Jurkat, Clone E6-1 (cell line): ENCODE measurements around the gene NBPF4. TPM values are rescaled to one million over a fixed set of nuclear protein-coding genes. Genes with fewer than 3 reads are reported as not detected.
"Not testable (repeated sequence)": the region's sequence is repeated elsewhere in the genome, so short reads cannot be mapped to it uniquely, and the experiment has no call there.

Experiments
- DNase-seq: peaks from one replicate; pipeline ENCODE4 v3.0.0-alpha.2; 2011; ENCODE audit warnings: low read depth, low spot score
- H3K4me3 ChIP-seq: 2 replicates; pipeline ENCODE4 v1.5.1; 2011; ENCODE audit warnings: mild to moderate bottlenecking, low read length, control low read depth, moderate library complexity
- polyA plus RNA-seq: library from polyadenylated mRNA; unstranded; fragments of >200 nt; gene quantifications from one replicate; pipeline ENCODE4 v1.2.1, GENCODE V29; 2012; ENCODE audit warnings: missing spikeins; ENCODE audit not compliant: insufficient read length, insufficient read depth

Gene NBPF4, protein sequence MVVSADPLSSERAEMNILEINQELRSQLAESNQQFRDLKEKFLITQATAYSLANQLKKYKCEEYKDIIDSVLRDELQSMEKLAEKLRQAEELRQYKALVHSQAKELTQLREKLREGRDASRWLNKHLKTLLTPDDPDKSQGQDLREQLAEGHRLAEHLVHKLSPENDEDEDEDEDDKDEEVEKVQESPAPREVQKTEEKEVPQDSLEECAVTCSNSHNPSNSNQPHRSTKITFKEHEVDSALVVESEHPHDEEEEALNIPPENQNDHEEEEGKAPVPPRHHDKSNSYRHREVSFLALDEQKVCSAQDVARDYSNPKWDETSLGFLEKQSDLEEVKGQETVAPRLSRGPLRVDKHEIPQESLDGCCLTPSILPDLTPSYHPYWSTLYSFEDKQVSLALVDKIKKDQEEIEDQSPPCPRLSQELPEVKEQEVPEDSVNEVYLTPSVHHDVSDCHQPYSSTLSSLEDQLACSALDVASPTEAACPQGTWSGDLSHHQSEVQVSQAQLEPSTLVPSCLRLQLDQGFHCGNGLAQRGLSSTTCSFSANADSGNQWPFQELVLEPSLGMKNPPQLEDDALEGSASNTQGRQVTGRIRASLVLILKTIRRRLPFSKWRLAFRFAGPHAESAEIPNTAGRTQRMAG
- not detected for polyA plus RNA-seq

DNA sequence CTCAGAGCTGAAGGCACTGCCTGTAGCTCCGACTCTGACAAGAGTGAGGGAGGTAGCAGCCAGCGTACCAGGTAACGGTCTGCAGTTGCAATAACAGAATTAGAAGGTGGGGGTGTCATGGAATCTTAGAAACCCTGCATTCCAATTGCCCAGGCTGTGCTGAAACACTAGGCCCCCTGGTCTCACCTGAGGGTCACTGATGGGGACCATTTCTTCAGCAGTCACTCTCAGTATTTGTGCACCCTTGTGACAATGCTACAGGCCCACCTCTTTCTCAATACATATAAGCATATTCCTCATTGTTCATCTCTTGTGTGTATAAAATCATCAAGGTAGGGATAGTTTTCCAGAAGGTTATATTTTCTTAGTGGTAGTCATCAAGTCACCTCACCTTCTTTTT, at the start of gene NBPF4:
NBPF4 (minus strand) TSS at position 101 of the 400 bp plus-strand sequence. CDS start 315 bp downstream, outside the sequence.
- H3K4me3 ChIP-seq, DNase-seq: not testable (repeated sequence)

DNA sequence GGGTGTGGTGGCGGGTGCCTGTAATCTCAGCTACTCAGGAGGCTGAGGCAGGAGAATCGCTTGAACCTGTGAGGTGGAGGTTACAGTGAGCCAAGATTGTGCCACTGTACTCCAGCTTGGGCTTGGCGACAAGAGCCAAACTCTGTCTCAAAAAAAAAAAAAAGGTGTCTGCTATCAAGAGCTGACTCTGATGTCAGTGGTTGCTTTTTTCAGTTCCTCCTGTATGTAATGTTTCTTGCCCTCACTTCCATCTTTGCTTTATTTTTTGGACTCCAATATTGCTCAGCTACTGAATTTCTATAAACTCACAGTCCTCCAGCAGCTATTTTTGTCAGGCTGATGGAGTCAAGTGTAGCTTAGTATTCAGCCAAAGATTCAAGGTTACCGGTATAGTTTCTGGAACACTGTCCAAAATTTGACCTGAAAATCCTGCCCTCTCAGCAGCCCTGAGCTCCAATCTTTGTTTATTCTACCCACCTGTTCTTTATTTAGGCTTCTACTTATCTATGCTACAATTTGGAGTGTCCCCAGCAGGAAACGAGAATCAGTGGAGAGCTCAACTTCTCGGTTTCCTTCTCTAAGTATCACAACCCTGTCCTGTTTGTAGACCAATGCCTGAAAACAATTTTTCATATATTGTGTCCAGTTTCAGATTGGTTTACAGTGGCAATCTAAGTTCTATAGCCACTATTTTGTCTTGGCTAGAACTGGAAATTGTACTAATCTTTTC, 38.8 kb upstream of the NBPF4 start:
- not testable (repeated sequence) for DNase-seq, H3K4me3 ChIP-seq

DNA sequence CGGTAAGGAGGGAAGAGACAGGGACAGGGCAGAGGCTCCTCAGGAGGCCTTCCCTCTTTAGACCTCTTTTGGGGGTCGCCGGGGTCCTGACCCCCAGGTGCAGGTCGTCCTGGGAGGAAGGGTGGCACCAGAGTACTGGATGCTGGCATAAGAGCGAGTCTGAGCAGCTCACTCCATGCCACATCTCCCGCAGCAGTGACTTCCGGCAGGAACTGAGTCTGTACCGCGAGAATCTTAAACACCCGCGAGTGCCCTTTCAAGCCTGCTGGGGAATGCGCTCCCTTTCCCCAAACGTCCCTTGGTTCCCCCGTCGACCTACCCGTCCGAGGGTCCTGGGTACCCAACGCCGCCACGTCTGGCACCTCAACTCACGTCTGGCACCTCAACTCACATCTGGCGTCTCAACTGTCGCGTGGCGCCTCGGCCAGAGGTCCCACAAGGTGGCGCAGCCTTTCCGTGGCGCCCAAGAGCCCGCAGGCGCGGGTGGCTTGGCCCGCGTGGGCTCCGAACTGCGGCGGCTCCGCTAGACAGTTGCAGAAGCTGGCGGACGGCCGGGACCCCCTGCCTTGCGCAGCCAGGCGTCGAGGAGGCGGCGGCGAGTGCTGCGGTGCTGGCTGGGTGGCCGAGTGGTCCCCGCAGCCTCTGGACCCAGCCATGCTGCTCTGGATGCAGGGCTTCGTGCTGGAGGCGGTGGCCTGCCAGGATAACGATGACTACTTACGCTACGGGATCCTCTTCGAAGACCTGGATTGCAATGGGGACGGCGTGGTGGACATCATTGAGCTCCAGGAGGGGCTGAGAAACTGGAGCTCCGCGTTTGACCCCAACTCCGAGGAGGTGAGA, 28.8 kb upstream of the NBPF4 start:
- H3K4me3 ChIP-seq, DNase-seq: not testable (repeated sequence)

DNA sequence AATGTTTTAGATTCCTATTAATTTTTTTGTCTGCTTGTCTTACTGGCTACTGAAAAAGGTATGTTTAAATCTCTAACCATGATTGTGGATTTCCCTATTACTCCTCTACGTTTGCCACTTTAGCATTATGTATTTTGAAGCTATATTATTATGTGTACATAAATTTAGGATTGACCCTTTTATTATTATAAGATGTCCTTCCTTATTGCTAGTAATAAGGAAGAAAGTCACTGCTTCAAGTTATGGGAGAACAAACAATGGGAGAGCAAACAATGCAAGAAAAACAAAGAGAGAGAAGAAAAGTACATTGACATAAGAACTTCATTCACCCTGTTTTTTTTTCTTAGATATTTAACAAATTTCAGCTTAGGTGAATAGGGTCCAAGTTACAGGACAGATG, 23.2 kb upstream of the NBPF4 start:
- not testable (repeated sequence) for DNase-seq, H3K4me3 ChIP-seq

DNA sequence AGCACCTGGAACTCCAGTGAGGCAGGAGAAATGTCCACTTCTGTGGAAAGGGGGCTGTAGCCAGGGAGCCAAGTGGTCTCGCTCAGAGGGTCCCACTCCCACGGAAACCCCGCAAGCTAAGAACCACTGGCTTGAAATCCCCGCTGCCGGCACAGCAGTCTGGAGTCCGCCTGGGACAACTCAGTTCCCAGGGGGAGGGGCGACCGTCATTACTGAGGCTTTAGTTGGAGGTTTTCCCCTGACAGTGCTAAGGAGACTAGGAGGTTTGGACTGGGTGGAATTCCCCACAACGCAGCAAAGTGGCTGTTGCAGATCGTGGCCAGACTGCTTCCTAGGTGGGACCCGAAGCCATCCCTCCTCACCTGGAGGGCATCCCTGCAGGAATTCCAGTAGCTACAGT, 18.1 kb upstream of the NBPF4 start:
- DNase-seq, H3K4me3 ChIP-seq: not testable (repeated sequence)

DNA sequence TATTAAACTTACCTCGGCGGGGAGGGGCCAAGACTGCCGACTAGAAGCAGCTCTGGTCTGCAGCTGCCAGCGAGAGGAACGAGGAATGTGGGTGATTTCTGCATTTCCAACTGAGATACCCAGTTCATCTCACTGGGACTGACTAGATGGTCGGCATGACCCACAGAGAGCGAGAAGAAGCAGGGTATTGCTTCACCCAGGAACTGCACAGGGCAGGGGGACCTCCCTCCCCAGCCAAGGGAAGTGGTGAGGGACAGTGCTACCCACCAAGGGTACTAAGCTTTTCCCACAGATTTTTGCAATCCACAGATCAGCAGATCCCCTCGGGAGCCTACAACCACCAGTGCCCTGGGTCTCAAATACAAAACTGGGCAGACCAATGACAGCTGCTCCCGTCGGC, 17.6 kb upstream of the NBPF4 start:
- H3K4me3 ChIP-seq, DNase-seq: not testable (repeated sequence)

DNA sequence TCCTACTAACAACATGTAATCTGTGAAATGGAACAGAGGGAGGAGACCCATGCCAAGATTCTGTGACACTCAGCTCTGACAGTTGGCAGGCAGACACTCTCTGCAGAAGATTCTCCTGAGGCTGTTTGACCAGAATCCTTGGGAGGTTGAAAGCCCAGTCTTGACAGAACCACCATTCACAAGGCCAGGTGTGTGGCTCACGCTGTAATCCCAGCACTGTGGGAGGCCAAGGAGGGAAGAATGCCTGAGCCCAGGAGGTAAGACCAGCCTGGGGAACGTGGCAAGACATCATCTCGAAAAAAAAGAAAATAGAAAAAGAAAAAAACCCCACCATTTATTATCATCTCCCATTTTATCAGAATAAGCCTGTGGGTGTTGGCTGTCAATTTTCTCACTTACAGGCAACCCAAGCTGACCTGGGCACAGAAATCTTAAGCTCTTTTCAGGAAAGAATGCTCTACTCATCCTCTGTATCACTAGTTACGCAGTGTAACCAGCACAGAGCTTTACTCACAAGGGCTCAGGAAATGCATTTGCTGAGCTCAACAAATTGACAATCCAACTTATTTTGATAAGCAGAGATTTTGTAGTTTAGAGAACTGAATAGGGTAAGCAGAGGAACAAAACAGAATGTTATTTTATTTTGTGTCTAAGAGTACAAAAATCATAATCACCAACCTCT, 16.8 kb upstream of the NBPF4 start:
- DNase-seq, H3K4me3 ChIP-seq: not testable (repeated sequence)

DNA sequence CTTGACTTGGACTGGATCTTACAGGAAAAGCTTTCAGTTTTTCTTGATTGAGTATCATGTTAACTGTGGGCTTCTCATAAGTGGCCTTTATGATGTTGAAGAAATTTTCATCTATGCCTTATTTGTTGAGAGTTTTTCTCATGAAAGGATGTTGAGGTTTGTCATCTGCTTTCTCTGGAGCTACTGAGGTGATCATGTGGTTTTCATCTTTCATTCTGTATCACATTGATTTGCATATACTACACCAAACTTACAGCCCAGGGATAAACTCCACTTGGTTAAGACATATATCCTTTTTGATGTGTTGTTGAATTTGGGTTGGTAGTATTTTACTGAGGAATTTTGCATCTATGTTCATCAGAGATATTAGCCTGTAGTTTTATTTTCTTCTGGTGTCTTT, 11.6 kb upstream of the NBPF4 start:
- not testable (repeated sequence) for DNase-seq, H3K4me3 ChIP-seq

DNA sequence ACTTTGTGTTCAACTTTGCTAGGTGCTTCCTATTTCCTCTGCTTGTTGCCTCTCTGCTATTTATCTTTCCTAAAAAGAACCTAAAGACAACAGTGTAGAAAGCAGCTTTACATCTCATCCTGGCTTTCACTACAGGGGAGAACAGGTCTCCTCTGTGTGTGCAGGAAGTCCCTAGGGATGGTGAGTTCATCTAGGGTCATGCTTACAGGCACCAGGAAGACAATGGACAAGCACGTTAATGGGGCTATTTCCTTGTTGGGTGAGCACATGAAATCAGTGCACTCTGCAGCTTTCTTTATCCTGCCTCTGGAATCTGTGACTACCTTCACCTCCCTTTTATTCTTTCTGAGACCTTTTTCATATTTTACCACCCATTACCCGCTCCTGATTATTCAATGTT, 4.5 kb downstream of the NBPF4 start:
- H3K4me3 ChIP-seq, DNase-seq: not testable (repeated sequence)

DNA sequence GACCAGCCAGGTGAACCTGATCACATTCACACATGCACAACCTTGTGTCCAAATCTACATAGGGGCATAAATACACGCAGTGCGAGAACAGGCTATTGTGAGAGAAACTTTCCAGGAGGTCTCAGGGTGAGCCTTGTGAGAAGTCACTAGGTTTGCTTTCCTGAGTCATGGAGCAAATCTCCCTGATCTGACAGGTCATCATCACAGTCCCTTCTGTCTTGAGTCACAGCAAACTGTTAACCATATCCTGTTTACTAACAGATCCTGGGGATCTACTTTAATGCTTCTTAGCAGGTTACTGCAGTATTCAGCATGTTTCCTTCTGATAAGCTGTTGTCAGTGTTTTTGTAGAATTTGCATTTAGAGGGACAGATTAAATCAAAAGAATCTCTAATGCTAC, 8.6 kb downstream of the NBPF4 start:
- H3K4me3 ChIP-seq, DNase-seq: not testable (repeated sequence)

DNA sequence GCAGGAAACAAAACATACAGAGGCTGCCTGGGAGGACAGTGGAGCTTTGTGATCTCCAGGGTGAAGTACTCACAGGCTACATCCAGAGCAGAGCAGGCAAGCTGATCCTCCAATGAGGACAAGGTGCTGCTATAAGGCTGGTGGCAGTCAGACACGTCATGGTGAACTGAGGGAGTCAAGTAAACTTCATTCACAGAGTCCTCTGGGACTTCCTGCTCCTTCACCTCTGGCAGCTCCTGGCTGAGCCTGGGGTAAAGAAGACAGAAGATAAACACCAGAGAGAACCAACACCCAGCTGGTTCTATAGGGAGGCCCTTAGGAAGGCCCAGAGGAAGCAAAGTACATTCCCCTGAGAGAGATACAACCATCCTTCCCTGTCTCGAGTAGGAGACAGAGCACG, 11.7 kb downstream of the NBPF4 start:
- DNase-seq, H3K4me3 ChIP-seq: not testable (repeated sequence)

DNA sequence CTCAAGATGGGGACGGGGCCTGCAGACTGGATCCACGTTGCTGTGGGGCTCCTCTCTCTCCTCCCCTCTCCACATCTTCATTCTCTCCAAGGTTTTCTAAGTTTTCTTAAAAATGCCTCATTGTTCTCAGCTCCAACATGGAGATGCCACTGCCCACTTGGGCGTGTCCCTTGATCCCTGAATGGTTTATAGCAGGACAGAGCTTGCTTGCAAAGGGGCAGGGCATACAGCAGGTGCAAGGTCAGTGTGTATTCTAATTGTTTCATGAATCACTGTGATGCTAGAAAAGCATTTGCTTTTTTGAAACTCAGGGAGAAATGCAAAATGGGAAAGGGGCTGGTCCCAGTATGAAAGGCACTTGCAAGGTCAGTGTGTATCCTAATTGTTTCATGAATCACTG, 13.9 kb downstream of the NBPF4 start:
- H3K4me3 ChIP-seq, DNase-seq: not testable (repeated sequence)

DNA sequence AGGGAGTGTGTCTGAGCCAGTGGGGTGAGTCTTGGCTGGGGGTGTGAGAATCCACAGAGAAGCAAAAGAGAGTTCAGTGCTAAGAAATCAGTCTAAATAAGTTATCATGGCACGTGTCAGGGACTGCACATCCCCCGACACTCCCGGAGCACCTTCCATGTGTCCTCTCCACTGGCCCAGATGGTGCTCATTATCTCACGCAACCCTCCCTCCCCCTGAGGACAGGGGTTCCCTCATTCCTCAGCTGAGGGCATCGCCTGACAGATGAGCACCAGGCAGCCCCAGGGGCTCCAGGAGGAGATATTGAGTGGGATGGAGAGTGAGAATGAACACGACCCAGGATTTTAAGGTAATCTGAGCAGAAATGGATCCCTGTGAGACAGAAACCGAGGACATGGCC, 16.1 kb downstream of the NBPF4 start:
- not testable (repeated sequence) for H3K4me3 ChIP-seq, DNase-seq

DNA sequence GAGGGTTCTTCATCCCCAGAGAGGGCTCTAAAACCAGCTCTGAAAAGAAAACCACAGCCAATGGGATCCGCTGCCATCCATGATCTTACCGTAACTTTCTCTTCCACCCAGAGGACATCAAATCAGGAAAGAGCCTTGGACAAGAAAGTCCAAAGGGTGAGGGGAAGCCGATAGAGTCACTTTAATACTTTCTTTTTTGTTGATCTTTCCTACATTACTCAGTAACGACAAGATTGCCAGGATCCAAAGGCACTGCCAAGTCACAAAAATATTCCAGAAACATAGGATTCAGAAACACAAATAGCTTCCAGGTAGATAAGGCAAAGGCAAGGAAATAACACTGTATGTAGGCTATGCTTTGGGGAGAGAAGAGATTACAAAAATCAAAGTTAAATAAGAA, 17.0 kb downstream of the NBPF4 start:
- H3K4me3 ChIP-seq, DNase-seq: not testable (repeated sequence)

DNA sequence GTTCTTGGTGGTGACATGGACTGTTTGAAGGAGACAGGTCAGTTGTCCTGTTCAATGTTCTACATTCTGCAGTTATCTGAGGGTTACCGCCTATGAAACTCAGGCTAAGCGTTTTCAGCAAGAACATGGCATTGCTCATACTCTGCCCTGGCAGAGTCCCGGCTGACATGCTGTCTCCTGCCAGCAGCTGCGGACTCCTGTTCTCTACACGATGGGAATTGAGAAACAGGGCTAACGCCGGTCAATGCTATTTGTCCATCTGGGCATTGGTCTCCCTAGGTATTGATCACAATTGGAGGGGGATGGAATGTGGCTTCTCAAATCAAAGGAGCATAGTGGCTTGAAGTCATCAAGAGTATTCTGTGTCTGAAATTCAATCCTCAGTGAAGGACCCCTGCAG, 20.6 kb downstream of the NBPF4 start:
- H3K4me3 ChIP-seq, DNase-seq: not testable (repeated sequence)

DNA sequence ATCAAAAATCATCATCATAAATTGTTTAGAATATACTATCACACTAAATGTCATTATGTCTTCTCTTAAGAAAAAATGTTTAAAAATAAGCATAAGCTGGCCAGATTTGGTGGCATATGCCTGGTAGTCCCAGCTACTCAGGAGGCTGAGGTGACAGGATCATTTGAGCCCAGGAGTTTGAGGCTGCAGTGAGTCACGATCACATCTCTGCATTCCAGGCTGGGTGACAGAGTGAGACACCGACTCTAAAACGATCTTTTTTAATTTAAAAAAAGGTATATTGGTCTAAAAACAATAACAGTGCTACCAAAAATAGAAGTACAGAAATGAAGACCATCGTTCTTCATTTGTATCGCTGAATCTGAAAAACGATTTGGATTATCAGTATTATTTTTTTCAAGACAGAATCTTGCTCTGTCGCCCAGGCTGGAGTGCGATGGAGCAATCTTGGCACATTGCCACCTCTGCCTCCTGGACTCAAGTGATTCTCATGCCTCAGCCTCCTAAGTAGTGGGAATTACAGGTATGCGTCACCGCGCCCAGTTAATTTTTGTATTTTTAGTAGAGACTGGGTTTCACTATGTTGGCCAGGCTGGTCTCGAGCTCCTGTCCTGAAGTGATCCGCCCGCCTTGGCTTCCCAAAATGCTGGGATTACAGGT, 26.2 kb downstream of the NBPF4 start:
- not testable (repeated sequence) for DNase-seq, H3K4me3 ChIP-seq

DNA sequence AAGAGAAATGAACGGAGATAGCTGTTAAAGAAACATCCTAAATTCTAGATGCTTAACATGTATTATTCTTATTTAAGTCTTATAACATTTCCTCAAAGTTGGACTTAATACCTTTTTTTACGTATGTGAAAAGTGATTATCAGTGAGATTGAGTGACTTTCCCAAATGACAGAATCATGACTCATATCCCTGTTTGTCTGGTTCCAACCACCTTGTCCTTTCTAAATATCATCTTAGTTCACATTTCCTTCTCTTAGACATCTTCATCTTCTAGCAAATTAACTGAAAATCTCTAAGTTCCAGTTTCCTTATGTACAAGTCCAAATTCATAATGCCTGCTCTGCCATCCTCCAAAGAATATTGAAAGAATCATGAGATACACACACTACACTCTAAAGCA, 26.9 kb downstream of the NBPF4 start:
- H3K4me3 ChIP-seq = not testable (repeated sequence)

More for the DNA sequence above, 26.9 kb downstream of the NBPF4 start:
- not testable (repeated sequence) for DNase-seq
